Fibroblast of skin of scalp (primary cell): ENCODE measurements around the gene ADGRG1.
"Not testable (repeated sequence)": the region's sequence is repeated elsewhere in the genome, so short reads cannot be mapped to it uniquely, and the experiment has no call there.

Experiments
- DNase-seq: peaks from one replicate; pipeline ENCODE4 v3.0.0-alpha.2; 2013

Gene ADGRG1

GRCh38 chr16:57701759-57702371, 73.4 kb downstream of the ADGRG1 start:
- no peak for DNase-seq

DNA sequence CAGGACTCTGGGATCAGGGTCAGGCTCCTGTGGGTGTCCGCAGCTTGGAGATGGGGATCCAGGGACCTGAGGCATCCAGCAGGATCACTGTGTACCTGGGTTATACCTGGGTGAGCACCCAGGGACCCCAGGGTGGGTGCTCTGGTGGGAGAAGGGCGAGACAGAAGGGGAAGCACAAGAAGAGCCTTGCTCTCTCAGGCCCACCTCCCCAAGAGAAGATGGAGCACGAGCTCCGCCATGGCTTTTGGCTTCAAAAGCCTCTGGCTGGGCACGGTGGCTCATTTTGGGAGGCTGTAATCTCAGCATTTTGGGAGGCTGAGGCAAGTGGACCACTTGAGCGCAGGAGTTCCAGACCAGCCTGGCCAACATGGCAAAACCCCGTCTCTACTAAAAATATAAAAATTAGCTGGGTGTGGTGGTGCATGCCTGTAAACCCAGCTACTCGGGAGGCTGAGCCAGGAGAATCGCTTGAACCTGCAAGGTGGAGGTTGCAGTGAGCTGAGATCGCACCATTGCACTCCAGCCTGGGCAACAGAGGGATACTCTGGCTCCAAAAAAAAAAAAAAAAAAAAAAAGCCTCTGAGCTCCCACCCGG, 75.1 kb downstream of the ADGRG1 start:
- DNase-seq, result no peak

DNA sequence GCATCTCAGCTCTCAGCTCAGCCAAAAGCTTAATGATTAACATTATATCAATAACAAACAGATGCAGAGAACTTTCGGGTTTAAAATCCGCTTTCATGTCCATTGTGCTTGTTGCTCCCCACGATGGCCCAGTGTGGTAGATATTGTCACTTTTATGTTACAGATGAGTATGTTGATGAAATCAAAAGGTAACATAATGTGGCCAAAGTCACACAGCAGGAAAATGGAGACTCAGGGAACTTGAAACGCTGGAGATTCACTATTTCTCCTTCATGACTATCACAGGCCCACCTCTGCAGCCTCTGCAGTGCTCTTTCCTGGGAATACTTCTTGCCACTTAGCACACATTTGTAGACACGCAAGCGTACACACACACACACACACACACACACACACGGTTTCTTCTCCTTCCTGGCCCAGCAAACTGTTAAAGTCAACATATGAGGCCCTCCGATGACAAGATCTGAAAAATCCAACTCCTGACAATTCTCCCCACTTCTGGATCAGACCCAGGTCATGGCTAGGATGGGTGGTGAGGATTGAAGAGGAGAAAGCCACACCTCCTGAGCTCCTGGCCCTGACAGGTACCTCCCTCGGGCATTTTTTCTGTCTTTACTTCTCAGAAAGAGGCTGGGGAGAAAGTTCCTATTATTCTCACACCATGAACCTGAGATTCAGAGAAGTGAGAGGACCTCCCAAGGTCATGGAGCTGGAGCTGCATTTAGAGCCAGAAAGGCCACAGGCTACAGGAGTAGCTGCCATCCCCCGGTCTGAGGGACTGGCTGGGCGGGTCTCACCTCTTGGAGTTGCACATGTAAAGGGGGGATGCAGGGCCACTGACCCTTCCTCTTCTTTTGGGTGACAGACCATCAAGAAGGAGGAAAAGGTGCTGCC, 75.8 kb downstream of the ADGRG1 start:
- no peak for DNase-seq

GRCh38 chr16:57704905-57705852, 76.7 kb downstream of the ADGRG1 start:
- DNase-seq, result no peak

DNA sequence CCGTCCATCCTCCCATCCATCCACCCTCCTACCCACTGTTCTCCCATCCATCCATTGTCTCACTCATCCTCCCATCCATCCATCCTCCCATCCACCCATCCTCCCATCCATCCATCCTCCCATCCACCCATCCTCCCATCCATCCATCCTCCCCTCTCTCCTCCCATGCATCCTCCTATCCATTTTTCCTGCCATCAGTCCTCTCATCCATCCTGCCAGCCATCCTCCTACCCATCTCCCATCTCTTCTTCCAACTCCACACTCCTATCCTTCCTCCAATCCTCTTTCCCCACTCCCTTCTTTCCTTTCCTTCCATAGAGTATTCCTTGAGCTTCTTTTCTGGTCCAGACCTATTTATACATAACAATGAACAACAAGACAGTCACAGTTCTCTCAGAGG, 78.3 kb downstream of the ADGRG1 start:
- DNase-seq, result no peak

- DNase-seq, result no peak
These were observed 78.9 kb downstream of the ADGRG1 start for GRCh38 chr16:57707331-57707730.

DNA sequence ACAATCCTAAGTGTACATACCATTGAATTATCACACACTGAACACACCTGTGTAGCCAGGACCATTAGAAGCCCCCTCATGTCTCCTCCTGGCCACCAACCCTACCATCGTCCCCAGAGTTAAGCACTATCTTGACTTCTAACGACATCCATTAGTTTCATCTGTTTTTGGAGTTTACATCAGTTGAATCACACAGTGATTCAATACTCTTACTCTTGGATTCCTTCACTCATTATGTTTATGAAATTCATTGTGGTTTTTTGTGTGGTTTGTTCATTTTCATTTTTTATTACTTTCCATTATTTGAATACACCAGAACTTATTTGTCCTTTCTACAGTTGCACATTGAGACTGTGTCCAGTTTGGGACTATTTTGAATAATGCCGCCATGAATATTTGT, 79.7 kb downstream of the ADGRG1 start:
- no peak for DNase-seq

DNA sequence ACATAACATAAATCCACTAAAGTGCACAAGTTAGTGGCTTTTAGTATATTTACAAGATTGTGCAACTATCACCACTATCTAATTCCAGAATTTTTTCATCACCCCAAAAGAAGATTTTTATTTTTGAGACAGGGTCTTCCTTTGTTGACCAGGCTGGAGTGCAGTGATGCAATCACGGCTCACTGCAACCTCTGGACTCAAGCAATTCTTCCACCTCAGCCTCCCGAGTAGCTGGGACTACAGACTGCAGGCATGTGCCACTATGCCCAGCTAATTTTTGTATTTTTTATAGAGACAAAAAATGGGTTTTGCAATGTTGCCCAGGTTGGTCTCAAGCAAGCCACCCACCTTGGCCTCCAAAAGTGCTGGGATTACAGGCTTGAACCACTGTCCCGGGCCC, 81.2 kb downstream of the ADGRG1 start:
- DNase-seq, result no peak

- no peak for DNase-seq
These were observed 82.9 kb downstream of the ADGRG1 start for GRCh38 chr16:57711346-57711745.

- DNase-seq, result no peak
These were observed 83.6 kb downstream of the ADGRG1 start for GRCh38 chr16:57711993-57712392.

DNA sequence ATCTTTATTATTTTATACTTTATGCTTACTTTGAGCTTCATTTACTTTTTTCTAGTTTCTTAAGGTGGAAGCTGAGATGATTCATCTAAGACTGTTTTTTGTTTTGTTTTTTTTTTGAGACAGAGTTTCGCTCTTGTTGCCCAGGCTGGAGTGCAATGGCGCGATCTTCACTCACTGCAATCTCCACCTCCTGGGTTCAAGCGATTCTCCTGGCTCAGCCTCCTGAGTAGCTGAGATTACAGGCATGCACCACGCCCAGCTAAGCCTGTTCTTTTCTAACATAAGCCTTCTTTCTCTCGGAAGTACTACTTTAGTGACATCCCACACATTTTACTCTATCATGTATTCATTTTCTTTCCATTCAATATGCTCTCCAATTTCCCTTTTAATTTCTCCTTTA, 84.1 kb downstream of the ADGRG1 start:
- DNase-seq, result not testable (repeated sequence)

DNA sequence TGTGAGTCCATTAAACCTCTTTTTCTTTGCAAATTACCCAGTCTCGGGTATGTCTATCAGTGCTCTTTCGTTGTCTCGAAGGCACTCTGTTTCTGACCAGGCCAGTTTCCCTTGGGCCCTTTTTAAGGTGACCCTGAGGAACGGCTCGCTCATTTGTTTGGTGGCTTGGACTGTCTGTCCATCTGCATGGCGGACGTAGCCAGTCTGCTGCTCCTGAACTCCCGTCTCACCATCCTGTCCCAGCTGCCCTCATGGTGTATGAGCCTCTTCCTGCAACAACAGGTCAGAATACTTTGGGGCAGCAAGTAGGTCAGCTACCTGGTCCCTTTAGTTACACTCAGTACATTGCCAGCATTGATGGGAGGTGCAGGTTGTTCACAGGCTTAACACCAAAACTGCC, 85.2 kb downstream of the ADGRG1 start:
- DNase-seq, result no peak

- DNase-seq, result no peak
These were observed 85.6 kb downstream of the ADGRG1 start for GRCh38 chr16:57714047-57714446.
